Measurements from ENCODE around the gene POPDC2. TPM values are rescaled to one million over a fixed set of nuclear protein-coding genes. Genes with fewer than 3 reads are reported as not detected.

POPDC2 gene
- total and polyA plus RNA-seq, 2 experiments from 2014 or later: 0.74 TPM; not detected in 1

GRCh38 chr3:119611664-119612063 lies 48.7 kb downstream of the POPDC2 start:
- H4K20me1 ChIP-seq (ENCODE audit: insufficient read depth): no peaks in the 10 kb centered on the region
- no peak for DNase-seq
- no peaks in the 10 kb centered on the region for H3K4me1 ChIP-seq (ENCODE audit: insufficient read depth)
- H3K27ac ChIP-seq: no peak overlapping the region
- no peaks in the 10 kb centered on the region for H3K9me2 ChIP-seq (ENCODE audit: insufficient read depth)
- no peak overlapping the region for H2AFZ ChIP-seq
- no peaks in the 10 kb centered on the region for H3F3A ChIP-seq (ENCODE audit: insufficient read depth)
- H3K4me3 ChIP-seq: no peak overlapping the region
- no peaks in the 10 kb centered on the region for H3K9me3 ChIP-seq (ENCODE audit: low read depth)
- 84 to 86% methylated on average over 1 of the region's 1 CpG for WGBS, 2 experiments (ENCODE audit: low coverage in 1 of 2, low lambda C conversion rate in 2 of 2, missing lambda C conversion rate in 2 of 2)
- TF ChIP-seq EZH2 (IDR thresholded peaks at IDR 0.05; ENCODE audit: insufficient read depth, poor library complexity, severe bottlenecking): no peak
- TF ChIP-seq EZH2phosphoT487 (IDR thresholded peaks at IDR 0.05; ENCODE audit: insufficient read depth, low read depth): no peak
- in situ Hi-C loops (cut with MboI): no loop called here
- no peak overlapping the region for H3K4me2 ChIP-seq (ENCODE audit: unreplicated experiment)
- H3K9ac ChIP-seq: no peak overlapping the region
- no peaks in the 10 kb centered on the region for H3K27me3 ChIP-seq (replicated peaks; ENCODE audit: insufficient read depth)
- H3K79me2 ChIP-seq (ENCODE audit: insufficient read depth): no peaks in the 10 kb centered on the region
- H3K36me3 ChIP-seq (ENCODE audit: low read depth): no peaks in the 10 kb centered on the region

- WGBS, 2 experiments (ENCODE audit: low coverage in 1 of 2, low lambda C conversion rate in 2 of 2, missing lambda C conversion rate in 2 of 2): 39 to 40% methylated on average over 6 of the region's 6 CpGs
- Histone ChIP-seq H3K9ac (no peak overlapping the region), H3K79me2 (ENCODE audit: insufficient read depth) (no peaks in the 10 kb centered on the region), H3K36me3 (ENCODE audit: low read depth) (no peaks in the 10 kb centered on the region), H3K4me1 (ENCODE audit: insufficient read depth) (peaks cover 8% of the 10 kb centered on the region; the same call in 1 of the 2 replicates), H4K20me1 (ENCODE audit: insufficient read depth) (no peaks in the 10 kb centered on the region), H3K27ac (no peak overlapping the region), H3K9me2 (ENCODE audit: insufficient read depth) (no peaks in the 10 kb centered on the region), H3K4me3 (no peak overlapping the region), H3K4me2 (ENCODE audit: unreplicated experiment) (no peak overlapping the region), H2AFZ (no peak overlapping the region), H3F3A (ENCODE audit: insufficient read depth) (no peaks in the 10 kb centered on the region), H3K9me3 (ENCODE audit: low read depth) (no peaks in the 10 kb centered on the region), H3K27me3 (replicated peaks; ENCODE audit: insufficient read depth) (no peaks in the 10 kb centered on the region)
- DNase-seq: no peak
- in situ Hi-C loops (cut with MboI): no loop called here
- TF ChIP-seq EZH2 (IDR thresholded peaks at IDR 0.05; ENCODE audit: insufficient read depth, poor library complexity, severe bottlenecking) (no peak), EZH2phosphoT487 (IDR thresholded peaks at IDR 0.05; ENCODE audit: insufficient read depth, low read depth) (no peak)
These were observed 51.1 kb downstream of the POPDC2 start for GRCh38 chr3:119609301-119609700.

- Histone ChIP-seq H3K27me3 (replicated peaks; ENCODE audit: insufficient read depth) (no peaks in the 10 kb centered on the region), H3K4me1 (ENCODE audit: insufficient read depth) (peaks cover 8% of the 10 kb centered on the region; the same call in 1 of the 2 replicates), H3K79me2 (ENCODE audit: insufficient read depth) (no peaks in the 10 kb centered on the region), H3K36me3 (ENCODE audit: low read depth) (no peaks in the 10 kb centered on the region), H3K9me2 (ENCODE audit: insufficient read depth) (no peaks in the 10 kb centered on the region), H3F3A (ENCODE audit: insufficient read depth) (no peaks in the 10 kb centered on the region), H3K9ac (no peak overlapping the region), H3K9me3 (ENCODE audit: low read depth) (no peaks in the 10 kb centered on the region), H3K27ac (no peak overlapping the region), H2AFZ (no peak overlapping the region), H3K4me3 (no peak overlapping the region), H3K4me2 (ENCODE audit: unreplicated experiment) (no peak overlapping the region), H4K20me1 (ENCODE audit: insufficient read depth) (no peaks in the 10 kb centered on the region)
- WGBS, 2 experiments (ENCODE audit: low coverage in 1 of 2, low lambda C conversion rate in 2 of 2, missing lambda C conversion rate in 2 of 2): 68 to 70% methylated on average over 6 of the region's 6 CpGs
- in situ Hi-C loops (cut with MboI): no loop called here
- TF ChIP-seq EZH2 (IDR thresholded peaks at IDR 0.05; ENCODE audit: insufficient read depth, poor library complexity, severe bottlenecking): no peak
- TF ChIP-seq EZH2phosphoT487 (IDR thresholded peaks at IDR 0.05; ENCODE audit: insufficient read depth, low read depth): no peak
- DNase-seq: no peak
These were observed 51.9 kb downstream of the POPDC2 start for GRCh38 chr3:119608405-119609000.

GRCh38 chr3:119604878-119605277 lies 55.5 kb downstream of the POPDC2 start:
- Histone ChIP-seq H3K27me3 (replicated peaks; ENCODE audit: insufficient read depth) (no peaks in the 10 kb centered on the region), H3K4me3 (no peak overlapping the region), H2AFZ (no peak overlapping the region), H3K4me2 (ENCODE audit: unreplicated experiment) (no peak overlapping the region), H3K9me3 (ENCODE audit: low read depth) (no peaks in the 10 kb centered on the region), H3K79me2 (ENCODE audit: insufficient read depth) (no peaks in the 10 kb centered on the region), H3K9ac (no peak overlapping the region), H3K36me3 (ENCODE audit: low read depth) (no peaks in the 10 kb centered on the region), H4K20me1 (ENCODE audit: insufficient read depth) (no peaks in the 10 kb centered on the region), H3K9me2 (ENCODE audit: insufficient read depth) (no peaks in the 10 kb centered on the region), H3K27ac (no peak overlapping the region), H3F3A (ENCODE audit: insufficient read depth) (no peaks in the 10 kb centered on the region), H3K4me1 (ENCODE audit: insufficient read depth) (peaks cover 8% of the 10 kb centered on the region; the same call in 1 of the 2 replicates)
- no peak for TF ChIP-seq EZH2phosphoT487 (IDR thresholded peaks at IDR 0.05; ENCODE audit: insufficient read depth, low read depth)
- no peak for TF ChIP-seq EZH2 (IDR thresholded peaks at IDR 0.05; ENCODE audit: insufficient read depth, poor library complexity, severe bottlenecking)
- 81 to 86% methylated on average over 1 of the region's 1 CpG for WGBS, 2 experiments (ENCODE audit: low coverage in 1 of 2, low lambda C conversion rate in 2 of 2, missing lambda C conversion rate in 2 of 2)
- in situ Hi-C loops (cut with MboI): no loop called here
- peak; percentile 78 for DNase-seq

All from GM23248 (cell line).